ENCODE measurements around the gene CLRN3.

DNA sequence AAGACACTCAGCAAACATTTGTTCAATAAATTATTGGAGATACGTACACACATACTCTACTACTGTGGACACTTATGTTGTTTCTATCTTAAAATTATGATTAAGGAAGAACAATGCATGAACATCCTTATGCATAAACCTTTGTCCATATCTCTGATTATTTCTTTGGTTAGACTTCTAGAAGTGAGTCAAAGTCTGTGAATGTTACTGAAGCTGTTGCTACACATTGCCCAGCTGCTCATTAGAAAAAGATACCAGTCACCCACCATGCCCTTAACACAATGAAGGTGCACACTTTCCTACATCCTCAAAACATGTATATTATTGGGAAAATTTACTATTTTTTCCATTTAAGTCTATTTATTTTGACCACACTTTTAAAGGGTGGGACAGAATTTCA, 1.4 kb upstream of the CLRN3 start:
- TF ChIP-seq, protein P1, sequence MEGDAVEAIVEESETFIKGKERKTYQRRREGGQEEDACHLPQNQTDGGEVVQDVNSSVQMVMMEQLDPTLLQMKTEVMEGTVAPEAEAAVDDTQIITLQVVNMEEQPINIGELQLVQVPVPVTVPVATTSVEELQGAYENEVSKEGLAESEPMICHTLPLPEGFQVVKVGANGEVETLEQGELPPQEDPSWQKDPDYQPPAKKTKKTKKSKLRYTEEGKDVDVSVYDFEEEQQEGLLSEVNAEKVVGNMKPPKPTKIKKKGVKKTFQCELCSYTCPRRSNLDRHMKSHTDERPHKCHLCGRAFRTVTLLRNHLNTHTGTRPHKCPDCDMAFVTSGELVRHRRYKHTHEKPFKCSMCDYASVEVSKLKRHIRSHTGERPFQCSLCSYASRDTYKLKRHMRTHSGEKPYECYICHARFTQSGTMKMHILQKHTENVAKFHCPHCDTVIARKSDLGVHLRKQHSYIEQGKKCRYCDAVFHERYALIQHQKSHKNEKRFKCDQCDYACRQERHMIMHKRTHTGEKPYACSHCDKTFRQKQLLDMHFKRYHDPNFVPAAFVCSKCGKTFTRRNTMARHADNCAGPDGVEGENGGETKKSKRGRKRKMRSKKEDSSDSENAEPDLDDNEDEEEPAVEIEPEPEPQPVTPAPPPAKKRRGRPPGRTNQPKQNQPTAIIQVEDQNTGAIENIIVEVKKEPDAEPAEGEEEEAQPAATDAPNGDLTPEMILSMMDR (IDR thresholded peaks at IDR 0.05), result no peak
- no peak for TF ChIP-seq EP300 (IDR thresholded peaks at IDR 0.05; ENCODE audit: low read depth)
